ENCODE results near the gene C9orf43. TPM values are rescaled to one million over a fixed set of nuclear protein-coding genes. Genes with fewer than 3 reads are reported as not detected.

C9orf43 gene
- total RNA-seq, 2 experiments from 2014 or later, result 1.8 to 2.9 TPM

GRCh38 chr9:113386571-113387393 is 23.8 kb upstream of the C9orf43 start:
- no peak overlapping the region for H3K4me2 ChIP-seq (ENCODE audit: low read length)
- POLR2A ChIA-PET, result interaction anchor here (0.7 to 1.1 kb wide), 2 partner anchors 11 to 16 kb away, joined by 3 to 5 read pairs; partner anchors contain the start of gene HDHD3
- TF ChIP-seq CTCF (conservative IDR thresholded peaks at IDR 0.05; ENCODE audit: low read length) (no peak), EZH2phosphoT487 (IDR thresholded peaks at IDR 0.05; ENCODE audit: borderline replicate concordance, low read depth, low read length) (no peak)
- CTCF ChIA-PET (ENCODE audit: unreplicated experiment), result no interaction called here
- H3K9me3 ChIP-seq (ENCODE audit: low read length), result no peaks in the 10 kb centered on the region
- H3K36me3 ChIP-seq (ENCODE audit: insufficient read depth, low read length), result peaks cover 14% of the 10 kb centered on the region; the same call in 1 of the 2 replicates
- H2AFZ ChIP-seq (ENCODE audit: low read length), result no peak overlapping the region
- no peak overlapping the region for H3K27ac ChIP-seq (ENCODE audit: low read depth, low read length, poor library complexity, severe bottlenecking)
- no peak overlapping the region for H3K4me3 ChIP-seq (ENCODE audit: low read depth, low read length, poor library complexity, severe bottlenecking)
- H3K79me2 ChIP-seq (ENCODE audit: insufficient read depth, low read depth, low read length), result no peaks in the 10 kb centered on the region
- no peaks in the 10 kb centered on the region for H4K20me1 ChIP-seq (ENCODE audit: insufficient read depth, low read length)
- BruUV-seq (replicated peaks), result TSS peak; percentile 91
- intact Hi-C loops (cut with micrococcal nuclease; ENCODE audit: unreplicated experiment), result no loop called here
- H3K4me1 ChIP-seq (ENCODE audit: insufficient read depth, low read length, poor library complexity, severe bottlenecking), result no peaks in the 10 kb centered on the region
- H3K9me2 ChIP-seq (ENCODE audit: insufficient read depth, low read length), result no peaks in the 10 kb centered on the region
- DNase-seq (ENCODE audit: low spot score), result no peak

- no peak overlapping the region for H2AFZ ChIP-seq (ENCODE audit: low read length)
- BruUV-seq (replicated peaks), result no TSS peak
- no peak overlapping the region for H3K4me3 ChIP-seq (ENCODE audit: low read depth, low read length, poor library complexity, severe bottlenecking)
- H3K79me2 ChIP-seq (ENCODE audit: insufficient read depth, low read depth, low read length), result no peaks in the 10 kb centered on the region
- no peak overlapping the region for H3K4me2 ChIP-seq (ENCODE audit: low read length)
- no peak for DNase-seq (ENCODE audit: low spot score)
- peaks cover 22% of the 10 kb centered on the region; the same call in 1 of the 2 replicates for H3K36me3 ChIP-seq (ENCODE audit: insufficient read depth, low read length)
- no peaks in the 10 kb centered on the region for H3K4me1 ChIP-seq (ENCODE audit: insufficient read depth, low read length, poor library complexity, severe bottlenecking)
- POLR2A ChIA-PET, result no interaction called here
- intact Hi-C loops (cut with micrococcal nuclease; ENCODE audit: unreplicated experiment), result no loop called here
- no peaks in the 10 kb centered on the region for H3K9me3 ChIP-seq (ENCODE audit: low read length)
- CTCF ChIA-PET (ENCODE audit: unreplicated experiment), result no interaction called here
- H4K20me1 ChIP-seq (ENCODE audit: insufficient read depth, low read length), result no peaks in the 10 kb centered on the region
- no peak overlapping the region for H3K27ac ChIP-seq (ENCODE audit: low read depth, low read length, poor library complexity, severe bottlenecking)
- TF ChIP-seq EZH2phosphoT487 (IDR thresholded peaks at IDR 0.05; ENCODE audit: borderline replicate concordance, low read depth, low read length), result no peak
- no peak for TF ChIP-seq CTCF (conservative IDR thresholded peaks at IDR 0.05; ENCODE audit: low read length)
- no peaks in the 10 kb centered on the region for H3K9me2 ChIP-seq (ENCODE audit: insufficient read depth, low read length)
Observed at GRCh38 chr9:113387560-113388230, 22.9 kb upstream of the C9orf43 start.

- ChIA-PET CTCF (ENCODE audit: unreplicated experiment) (no interaction called here), POLR2A (no interaction called here)
- BruUV-seq (replicated peaks), result no TSS peak
Observed at GRCh38 chr9:113388833-113389232, 21.7 kb upstream of the C9orf43 start.

More at GRCh38 chr9:113388833-113389232, 21.7 kb upstream of the C9orf43 start:
- Histone ChIP-seq H3K4me1 (ENCODE audit: insufficient read depth, low read length, poor library complexity, severe bottlenecking) (no peaks in the 10 kb centered on the region), H3K27ac (ENCODE audit: low read depth, low read length, poor library complexity, severe bottlenecking) (no peak overlapping the region), H3K36me3 (ENCODE audit: insufficient read depth, low read length) (peaks cover 22% of the 10 kb centered on the region), H2AFZ (ENCODE audit: low read length) (no peak overlapping the region), H3K9me3 (ENCODE audit: low read length) (no peaks in the 10 kb centered on the region), H3K79me2 (ENCODE audit: insufficient read depth, low read depth, low read length) (no peaks in the 10 kb centered on the region), H3K9me2 (ENCODE audit: insufficient read depth, low read length) (no peaks in the 10 kb centered on the region), H3K4me3 (ENCODE audit: low read depth, low read length, poor library complexity, severe bottlenecking) (no peak overlapping the region), H3K4me2 (ENCODE audit: low read length) (no peak overlapping the region), H4K20me1 (ENCODE audit: insufficient read depth, low read length) (no peaks in the 10 kb centered on the region)
- no peak for DNase-seq (ENCODE audit: low spot score)
- intact Hi-C loops (cut with micrococcal nuclease; ENCODE audit: unreplicated experiment), result no loop called here
- TF ChIP-seq EZH2phosphoT487 (IDR thresholded peaks at IDR 0.05; ENCODE audit: borderline replicate concordance, low read depth, low read length) (no peak), CTCF (conservative IDR thresholded peaks at IDR 0.05; ENCODE audit: low read length) (no peak)

Measured in OCI-LY7 (cell line).